ENCODE results near the gene EPHA4.

DNA sequence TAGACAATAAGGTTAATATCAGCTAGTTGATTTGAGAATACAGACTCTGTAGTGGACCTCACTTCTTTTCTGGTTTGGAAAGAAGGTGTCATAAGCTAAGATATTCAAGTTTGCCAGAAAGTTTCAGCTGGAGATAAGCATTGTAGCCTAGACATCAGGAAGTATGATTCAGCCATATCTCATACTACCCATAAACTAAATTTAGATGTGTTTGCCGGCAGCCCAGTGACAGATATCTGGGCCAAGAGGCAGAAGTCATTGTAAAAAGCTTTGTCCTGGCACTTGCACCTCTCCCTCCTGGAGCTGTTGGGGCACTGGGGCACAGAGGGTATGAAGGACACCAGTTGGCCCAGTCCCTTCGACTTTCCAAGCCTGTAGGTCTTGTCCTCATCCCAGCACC is 128.0 kb downstream of the EPHA4 start:
- TF ChIP-seq, protein P1, sequence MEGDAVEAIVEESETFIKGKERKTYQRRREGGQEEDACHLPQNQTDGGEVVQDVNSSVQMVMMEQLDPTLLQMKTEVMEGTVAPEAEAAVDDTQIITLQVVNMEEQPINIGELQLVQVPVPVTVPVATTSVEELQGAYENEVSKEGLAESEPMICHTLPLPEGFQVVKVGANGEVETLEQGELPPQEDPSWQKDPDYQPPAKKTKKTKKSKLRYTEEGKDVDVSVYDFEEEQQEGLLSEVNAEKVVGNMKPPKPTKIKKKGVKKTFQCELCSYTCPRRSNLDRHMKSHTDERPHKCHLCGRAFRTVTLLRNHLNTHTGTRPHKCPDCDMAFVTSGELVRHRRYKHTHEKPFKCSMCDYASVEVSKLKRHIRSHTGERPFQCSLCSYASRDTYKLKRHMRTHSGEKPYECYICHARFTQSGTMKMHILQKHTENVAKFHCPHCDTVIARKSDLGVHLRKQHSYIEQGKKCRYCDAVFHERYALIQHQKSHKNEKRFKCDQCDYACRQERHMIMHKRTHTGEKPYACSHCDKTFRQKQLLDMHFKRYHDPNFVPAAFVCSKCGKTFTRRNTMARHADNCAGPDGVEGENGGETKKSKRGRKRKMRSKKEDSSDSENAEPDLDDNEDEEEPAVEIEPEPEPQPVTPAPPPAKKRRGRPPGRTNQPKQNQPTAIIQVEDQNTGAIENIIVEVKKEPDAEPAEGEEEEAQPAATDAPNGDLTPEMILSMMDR (IDR thresholded peaks at IDR 0.05): no peak
- no peak for TF ChIP-seq ZFX (IDR thresholded peaks at IDR 0.05; ENCODE audit: borderline replicate concordance)

Data from 22Rv1 (cell line).